GM19240 (cell line): ENCODE data around the gene UBASH3B.
"Not testable (repeated sequence)": the region's sequence is repeated elsewhere in the genome, so short reads cannot be mapped to it uniquely, and the experiment has no call there.

Experiments
- DNase-seq: peaks from one replicate; pipeline ENCODE4 v3.0.0; 2011; ENCODE audit warnings: low spot score; ENCODE audit not compliant: insufficient read length

UBASH3B gene

GRCh38 chr11:122807731-122808477, 152.4 kb downstream of the UBASH3B start:
- DNase-seq: no peak

- DNase-seq: no peak
Observed at GRCh38 chr11:122808478-122808869, 153.0 kb downstream of the UBASH3B start.

DNA sequence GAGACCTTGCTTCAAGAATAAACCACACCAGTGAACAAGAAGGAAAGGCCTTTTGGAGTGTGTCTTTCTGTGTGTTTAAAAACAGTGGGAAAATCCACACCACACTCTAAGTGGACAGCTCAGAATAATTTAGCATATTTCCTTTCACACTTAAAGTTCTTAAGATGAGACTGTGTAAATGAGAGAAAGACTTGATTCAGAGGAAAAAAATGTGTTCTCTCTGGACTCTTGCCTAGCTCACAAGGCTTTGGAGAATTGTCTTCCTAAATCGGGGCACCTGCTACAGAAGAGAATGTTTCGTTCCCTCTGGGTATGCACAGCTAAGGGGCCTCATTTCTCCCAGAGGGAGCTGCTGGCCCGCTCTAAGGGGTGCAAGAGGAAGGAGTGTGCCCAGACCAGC, 154.3 kb downstream of the UBASH3B start:
- DNase-seq: no peak

GRCh38 chr11:122811721-122812120, 156.2 kb downstream of the UBASH3B start:
- no peak for DNase-seq

- no peak for DNase-seq
Observed at GRCh38 chr11:122812638-122813037, 157.1 kb downstream of the UBASH3B start.

DNA sequence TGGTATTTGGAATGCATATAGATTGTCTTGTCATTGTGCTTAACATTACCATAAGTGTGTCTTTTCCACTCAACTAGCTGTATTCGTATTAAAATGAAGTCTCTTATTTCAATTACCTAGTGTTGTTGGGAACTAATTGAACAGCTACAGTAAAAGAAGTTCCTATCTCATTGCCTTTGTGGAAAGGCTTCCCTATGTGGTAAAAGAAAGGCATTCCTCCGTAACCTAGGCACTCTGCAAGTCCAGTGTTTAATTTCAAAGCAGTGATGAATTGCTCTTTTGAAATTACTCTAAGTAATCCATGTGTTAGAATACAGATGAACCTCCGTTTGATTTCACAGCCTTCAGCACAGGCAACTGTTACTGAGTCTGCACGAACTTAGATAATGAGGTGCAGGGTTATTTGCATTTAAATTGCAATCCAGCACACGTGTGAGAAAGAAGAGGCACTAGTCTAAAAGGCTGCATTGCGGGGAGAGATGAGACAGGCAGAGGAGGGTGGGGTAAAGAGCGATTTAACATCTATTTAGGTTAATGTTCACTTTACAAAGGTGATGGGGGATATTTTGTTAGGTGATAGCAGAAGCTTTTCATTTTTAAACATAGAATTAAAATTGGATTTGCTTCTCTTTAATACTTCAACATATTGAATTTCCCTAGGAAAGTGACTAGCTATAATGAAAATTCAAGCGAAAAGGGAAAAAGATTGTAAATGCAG, 157.8 kb downstream of the UBASH3B start:
- DNase-seq: no peak

DNA sequence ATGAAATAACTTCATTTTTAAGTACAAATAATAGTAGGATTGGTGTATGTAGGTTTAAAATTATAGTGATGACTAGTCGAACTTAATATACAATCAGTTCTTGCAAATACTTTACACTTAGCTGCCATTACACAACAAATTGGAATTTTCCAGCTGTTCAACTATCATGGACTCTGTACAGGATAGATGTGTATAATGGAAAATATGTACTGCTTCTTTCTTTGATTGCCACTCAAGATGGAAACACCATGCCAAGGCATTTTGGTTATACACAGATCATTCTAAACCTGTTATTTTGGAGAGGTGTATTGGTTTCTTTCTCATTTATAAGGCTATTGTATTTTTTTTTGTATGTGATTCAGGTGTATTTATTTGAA, 158.4 kb downstream of the UBASH3B start:
- DNase-seq: no peak

DNA sequence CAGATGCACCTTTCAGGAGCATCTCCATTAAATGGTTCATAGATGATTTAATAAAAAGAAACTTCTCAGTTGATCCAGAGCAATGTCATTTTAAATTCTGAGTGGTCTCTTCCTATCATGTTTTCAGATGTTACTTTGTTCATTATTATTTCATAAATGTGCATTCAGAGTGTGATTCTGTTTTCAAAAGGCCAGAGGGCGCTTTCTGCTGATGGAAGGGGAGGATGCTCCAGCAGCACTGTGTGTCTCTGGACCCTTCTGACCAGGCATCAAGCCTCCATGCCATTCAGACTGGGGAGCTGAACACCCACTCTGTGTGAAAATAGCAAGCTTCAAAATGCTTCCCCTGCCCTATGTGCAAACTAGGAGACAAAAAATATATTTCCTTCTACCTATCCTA, 158.9 kb downstream of the UBASH3B start:
- no peak for DNase-seq

- no peak for DNase-seq
Observed at GRCh38 chr11:122815900-122816299, 160.4 kb downstream of the UBASH3B start.

GRCh38 chr11:122816761-122817520, 161.4 kb downstream of the UBASH3B start:
- no peak for DNase-seq

DNA sequence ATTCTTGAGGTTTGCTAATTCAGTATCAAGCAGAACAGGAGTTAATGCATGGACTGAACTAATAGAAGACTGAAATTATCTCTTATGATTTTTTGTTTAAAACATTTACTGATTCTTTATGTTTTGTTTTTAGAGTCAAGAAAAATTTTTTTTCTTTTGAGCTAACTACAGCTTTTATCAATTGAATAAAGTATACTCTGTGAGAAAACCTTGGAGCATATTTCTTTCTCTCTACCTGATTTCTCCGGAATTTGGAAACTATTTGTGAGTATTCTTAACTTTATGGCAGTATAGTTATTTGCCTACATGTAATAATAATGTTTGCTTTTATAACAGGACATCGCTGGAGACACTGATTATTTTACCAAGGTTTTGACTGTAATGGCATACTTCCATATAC, 164.6 kb downstream of the UBASH3B start:
- no peak for DNase-seq

DNA sequence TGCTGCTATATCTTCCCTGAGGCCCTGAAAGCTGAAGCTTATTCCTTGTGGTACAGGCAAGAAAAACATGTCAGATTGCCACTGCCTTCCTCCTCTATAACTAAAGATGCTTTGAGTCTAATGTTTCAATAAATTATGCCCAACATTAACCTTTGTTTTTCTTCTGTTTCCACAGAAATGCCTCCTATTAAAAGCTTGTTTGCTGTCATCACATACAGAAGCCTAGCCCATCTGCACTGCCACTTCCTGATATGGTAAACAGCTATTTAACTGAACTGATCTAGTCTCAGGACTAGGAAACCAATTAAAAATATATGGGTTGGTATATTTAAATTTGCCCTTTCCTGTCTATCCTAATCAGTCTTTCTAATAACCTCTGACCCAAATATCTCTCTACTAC, 165.6 kb downstream of the UBASH3B start:
- no peak for DNase-seq

DNA sequence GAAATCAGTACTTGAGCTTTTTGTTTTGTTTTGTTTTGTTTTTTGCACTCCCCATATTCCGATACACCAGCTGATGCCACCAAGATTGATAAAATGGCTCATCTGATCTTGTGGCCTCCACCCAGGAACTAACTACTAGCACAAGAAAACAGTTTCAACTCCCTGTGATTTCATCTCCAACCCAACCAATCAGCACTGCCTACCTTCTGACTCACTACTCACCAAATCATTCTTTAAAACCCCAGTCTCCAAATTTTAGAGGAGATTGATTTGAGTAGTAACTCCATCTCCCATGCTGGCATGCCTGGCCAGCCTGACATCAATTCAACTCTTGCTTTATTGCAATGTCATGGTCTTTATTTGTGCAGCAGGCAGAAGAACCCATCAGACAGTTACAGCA, 166.7 kb downstream of the UBASH3B start:
- no peak for DNase-seq

GRCh38 chr11:122823564-122823963, 168.0 kb downstream of the UBASH3B start:
- no peak for DNase-seq

DNA sequence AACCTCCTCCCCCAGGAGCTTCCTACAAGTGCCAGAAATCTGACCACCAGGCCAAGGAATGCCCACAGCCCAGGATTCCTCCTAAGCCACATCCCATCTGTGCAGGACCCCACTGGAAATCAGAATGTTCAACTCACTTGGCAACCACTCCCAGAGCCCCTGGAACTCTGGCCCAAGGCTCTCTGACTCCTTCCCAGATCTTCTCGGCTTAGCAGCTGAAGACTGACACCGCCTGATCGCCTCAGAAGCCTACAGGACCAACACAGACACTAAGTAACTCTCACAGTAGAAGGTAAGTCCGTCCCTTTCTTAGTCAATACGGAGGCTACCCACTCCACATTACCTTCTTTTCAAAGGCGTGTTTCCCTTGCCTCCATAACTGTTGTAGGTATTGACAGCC, 173.8 kb downstream of the UBASH3B start:
- DNase-seq: not testable (repeated sequence)

DNA sequence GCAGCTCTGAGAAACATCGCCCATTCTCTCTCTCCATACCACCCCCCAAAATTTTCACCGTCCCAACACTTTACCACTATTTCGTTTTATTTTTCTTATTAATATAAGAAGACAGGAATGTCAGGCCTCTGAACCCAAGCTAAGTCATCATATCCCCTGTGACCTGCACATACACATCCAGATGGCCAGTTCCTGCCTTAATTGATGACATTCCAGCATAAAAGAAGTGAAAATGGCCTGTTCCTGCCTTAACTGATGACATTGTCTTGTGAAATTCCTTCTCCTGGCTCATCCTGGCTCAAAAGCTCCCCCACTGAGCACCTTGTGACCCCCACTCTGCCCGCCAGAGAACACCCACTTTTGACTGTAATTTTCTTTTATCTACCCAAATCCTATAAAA, 176.8 kb downstream of the UBASH3B start:
- DNase-seq: not testable (repeated sequence)

DNA sequence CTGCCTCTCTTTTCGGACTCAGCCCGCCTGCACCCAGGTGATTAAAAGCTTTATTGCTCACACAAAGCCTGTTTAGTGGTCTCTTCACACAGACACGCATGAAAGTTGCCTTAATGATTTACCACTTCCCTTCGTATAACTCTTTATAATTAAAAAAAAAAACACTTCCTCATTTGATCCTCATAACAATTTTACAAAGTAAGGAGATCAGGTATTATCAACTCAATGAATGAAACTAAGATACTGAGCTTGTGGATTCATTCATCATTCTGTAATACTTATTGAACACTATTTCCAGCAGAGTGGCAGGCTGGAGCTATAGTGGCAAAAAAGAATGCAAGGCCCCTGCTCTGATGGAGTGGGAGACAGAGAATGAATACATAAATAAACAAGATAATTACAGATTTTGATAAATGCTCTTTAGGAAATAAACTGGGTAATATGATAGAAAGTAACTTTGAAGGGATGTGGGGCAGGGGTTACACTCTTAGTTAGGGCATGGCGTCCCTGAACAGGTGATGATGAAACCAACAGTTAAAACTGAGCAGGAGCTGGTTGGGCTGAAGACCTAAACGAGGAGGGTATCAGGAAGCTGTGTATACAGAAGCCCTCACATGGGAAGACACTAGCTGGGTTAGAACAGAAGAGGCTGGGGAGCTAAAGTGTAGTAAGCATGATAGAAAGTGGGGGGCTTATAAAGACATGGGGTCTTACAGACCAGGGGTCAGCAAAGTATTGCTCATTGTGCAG, 177.4 kb downstream of the UBASH3B start:
- DNase-seq: no peak

GRCh38 chr11:122833846-122834464, 178.4 kb downstream of the UBASH3B start:
- no peak for DNase-seq

- DNase-seq: no peak
Observed at GRCh38 chr11:122836916-122837315, 181.4 kb downstream of the UBASH3B start.

DNA sequence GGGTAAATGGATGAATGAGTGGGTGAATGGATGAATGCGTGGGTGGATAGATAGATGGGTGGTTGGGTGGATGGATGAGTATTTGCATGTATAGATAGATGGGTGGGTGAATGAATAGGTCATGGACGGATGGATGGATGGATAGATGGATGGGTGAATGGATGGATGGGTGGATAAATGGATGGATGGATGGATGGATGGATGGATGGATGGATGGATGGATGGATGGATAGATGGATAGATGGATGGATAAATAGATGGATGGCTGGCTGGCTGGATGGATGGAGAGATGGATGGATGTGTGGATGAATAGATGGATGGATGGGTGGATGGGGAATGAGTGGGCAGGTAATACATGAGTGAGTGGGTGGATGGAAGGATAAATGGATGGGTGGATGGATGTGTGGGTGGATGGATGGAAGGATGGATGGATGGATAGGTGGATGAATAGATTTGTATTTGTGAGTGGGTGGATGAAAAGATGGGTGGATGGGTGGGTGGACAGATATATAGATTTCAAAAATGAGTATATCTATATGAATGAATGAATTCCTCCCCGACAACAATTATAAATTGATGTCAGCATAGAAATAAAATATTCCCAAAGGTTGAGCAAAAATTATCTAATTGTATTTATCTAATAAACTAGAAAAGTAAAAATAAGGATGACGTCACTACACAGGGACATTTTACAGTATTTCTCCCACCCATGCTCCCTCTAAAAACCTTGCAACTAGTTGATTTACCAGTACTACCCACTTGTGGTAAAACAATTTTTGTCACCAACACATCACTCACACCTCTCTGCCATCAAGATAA, 182.2 kb downstream of the UBASH3B start:
- DNase-seq: no peak
